KOPT-K1 (cell line): ENCODE results near the gene OCEL1.

Source experiments
- H3K27ac ChIP-seq: fragments of 200-600 bp; sonication (generic); 2 replicates; pipeline ENCODE4 v1.5.1; 2016; ENCODE audit warnings: antibody characterized with exemption, mild to moderate bottlenecking, low read depth, low read length; ENCODE audit not compliant: poor library complexity, severe bottlenecking
- H3K36me3 ChIP-seq: fragments of 200-600 bp; sonication (generic); 2 replicates; pipeline ENCODE4 v1.5.1; 2017; ENCODE audit warnings: antibody characterized with exemption, mild to moderate bottlenecking, low read length, moderate library complexity; ENCODE audit not compliant: insufficient read depth
- H3K9me3 ChIP-seq: fragments of 200-600 bp; sonication (generic); 2 replicates; pipeline ENCODE4 v1.5.1; 2017; ENCODE audit warnings: antibody characterized with exemption, low read length, mild to moderate bottlenecking; ENCODE audit not compliant: insufficient read depth, poor library complexity, severe bottlenecking

Gene OCEL1

GRCh38 chr19:17202249-17202648 is 23.8 kb upstream of the OCEL1 start:
- Histone ChIP-seq H3K36me3 (peaks cover 97% of the 10 kb centered on the region), H3K9me3 (no peaks in the 10 kb centered on the region), H3K27ac (no peak overlapping the region)

- Histone ChIP-seq H3K36me3 (peaks cover 92% of the 10 kb centered on the region), H3K9me3 (no peaks in the 10 kb centered on the region), H3K27ac (no peak overlapping the region)
Observed at GRCh38 chr19:17202713-17203112, 23.3 kb upstream of the OCEL1 start.

- Histone ChIP-seq H3K9me3 (no peaks in the 10 kb centered on the region), H3K27ac (no peak overlapping the region), H3K36me3 (peaks cover 88% of the 10 kb centered on the region)
Observed at GRCh38 chr19:17205237-17206140, 20.5 kb upstream of the OCEL1 start.

- Histone ChIP-seq H3K9me3 (no peaks in the 10 kb centered on the region), H3K27ac (no peak overlapping the region), H3K36me3 (peaks cover 88% of the 10 kb centered on the region)
Observed at GRCh38 chr19:17206736-17207581, 19.1 kb upstream of the OCEL1 start.

- H3K36me3 ChIP-seq: peaks cover 76% of the 10 kb centered on the region
- H3K9me3 ChIP-seq: no peaks in the 10 kb centered on the region
- H3K27ac ChIP-seq: no peak overlapping the region
Observed at GRCh38 chr19:17209126-17210036, 16.6 kb upstream of the OCEL1 start.

- Histone ChIP-seq H3K27ac (no peak overlapping the region), H3K36me3 (peaks cover 69% of the 10 kb centered on the region), H3K9me3 (no peaks in the 10 kb centered on the region)
Observed at GRCh38 chr19:17210296-17210695, 15.7 kb upstream of the OCEL1 start.

- Histone ChIP-seq H3K36me3 (peaks cover 54% of the 10 kb centered on the region), H3K27ac (no peak overlapping the region)
Observed at GRCh38 chr19:17211547-17212446, 14.2 kb upstream of the OCEL1 start.

GRCh38 chr19:17213334-17213733 is 12.7 kb upstream of the OCEL1 start:
- Histone ChIP-seq H3K36me3 (peaks cover 63% of the 10 kb centered on the region), H3K27ac (no peak overlapping the region), H3K9me3 (no peaks in the 10 kb centered on the region)

More at GRCh38 chr19:17211547-17212446, 14.2 kb upstream of the OCEL1 start:
- H3K9me3 ChIP-seq: no peaks in the 10 kb centered on the region

- H3K36me3 ChIP-seq: peaks cover 58% of the 10 kb centered on the region
- peak overlapping the region; percentile 84 for H3K27ac ChIP-seq
- H3K9me3 ChIP-seq: no peaks in the 10 kb centered on the region
Observed at GRCh38 chr19:17214508-17215126, 11.4 kb upstream of the OCEL1 start.

- Histone ChIP-seq H3K36me3 (peaks cover 55% of the 10 kb centered on the region), H3K27ac (peak within 1 kb of the TSS; percentile 84), H3K9me3 (no peaks in the 10 kb centered on the region)
Observed at GRCh38 chr19:17215127-17215971, 10.7 kb upstream of the OCEL1 start, which contains the start of gene USE1. Gene USE1, plus strand, starts transcription at chr19:17215357. Its CDS starts 49 bp downstream, at chr19:17215406.

- Histone ChIP-seq H3K36me3 (peaks cover 46% of the 10 kb centered on the region), H3K9me3 (no peaks in the 10 kb centered on the region), H3K27ac (peak overlapping the region; percentile 84)
Observed at GRCh38 chr19:17216058-17216670, 9.9 kb upstream of the OCEL1 start.

GRCh38 chr19:17219286-17219685 is 6.7 kb upstream of the OCEL1 start:
- peaks cover 26% of the 10 kb centered on the region; the same call in 1 of the 2 replicates for H3K36me3 ChIP-seq

More at GRCh38 chr19:17219286-17219685, 6.7 kb upstream of the OCEL1 start:
- H3K9me3 ChIP-seq: no peaks in the 10 kb centered on the region
- H3K27ac ChIP-seq: no peak overlapping the region
